NCI-H2196 (cell line): Measurements from ENCODE around the gene STUB1.
A peak's percentile ranks its signal among the peaks of the same experiment; 100 is the strongest.

Experiments
- DNase-seq: peaks from one replicate; lab custom pipeline; 2025; ENCODE audit not compliant: unreplicated experiment; lab: John Stamatoyannopoulos, UW

STUB1 gene

GRCh38 chr16:693766-694165 lies 13.6 kb downstream of the STUB1 start:
- DNase-seq: no peak

- DNase-seq: no peak
Observed at GRCh38 chr16:694187-694862, 14.1 kb downstream of the STUB1 start.

DNA sequence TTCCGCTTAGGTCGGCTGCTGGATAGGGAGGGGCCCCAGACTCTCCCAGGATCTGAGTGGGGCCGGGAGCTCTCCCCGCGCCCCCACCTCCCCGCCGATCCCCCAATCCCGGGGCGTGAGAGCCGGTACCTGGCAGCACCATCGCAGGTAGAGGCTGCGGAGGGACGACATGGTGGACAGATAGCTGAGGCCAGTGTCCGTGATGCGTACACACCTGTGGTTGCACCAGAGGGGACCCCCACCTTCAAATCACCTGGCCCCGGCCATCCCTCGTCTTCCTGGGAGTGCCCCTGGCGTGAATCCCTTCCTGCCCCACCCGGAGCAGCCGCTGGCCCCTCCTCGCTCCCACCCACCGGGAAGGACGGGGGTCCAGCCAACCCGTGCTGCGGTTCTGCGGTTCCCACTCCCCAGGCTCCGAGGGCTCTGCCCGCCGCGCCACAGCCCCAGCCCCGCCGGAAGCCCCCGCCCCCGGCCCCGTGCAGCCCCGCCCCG lies 14.7 kb downstream of the STUB1 start:
- DNase-seq: no peak

- DNase-seq: peak; percentile 96
Observed at GRCh38 chr16:695355-696089, 15.3 kb downstream of the STUB1 start.

DNA sequence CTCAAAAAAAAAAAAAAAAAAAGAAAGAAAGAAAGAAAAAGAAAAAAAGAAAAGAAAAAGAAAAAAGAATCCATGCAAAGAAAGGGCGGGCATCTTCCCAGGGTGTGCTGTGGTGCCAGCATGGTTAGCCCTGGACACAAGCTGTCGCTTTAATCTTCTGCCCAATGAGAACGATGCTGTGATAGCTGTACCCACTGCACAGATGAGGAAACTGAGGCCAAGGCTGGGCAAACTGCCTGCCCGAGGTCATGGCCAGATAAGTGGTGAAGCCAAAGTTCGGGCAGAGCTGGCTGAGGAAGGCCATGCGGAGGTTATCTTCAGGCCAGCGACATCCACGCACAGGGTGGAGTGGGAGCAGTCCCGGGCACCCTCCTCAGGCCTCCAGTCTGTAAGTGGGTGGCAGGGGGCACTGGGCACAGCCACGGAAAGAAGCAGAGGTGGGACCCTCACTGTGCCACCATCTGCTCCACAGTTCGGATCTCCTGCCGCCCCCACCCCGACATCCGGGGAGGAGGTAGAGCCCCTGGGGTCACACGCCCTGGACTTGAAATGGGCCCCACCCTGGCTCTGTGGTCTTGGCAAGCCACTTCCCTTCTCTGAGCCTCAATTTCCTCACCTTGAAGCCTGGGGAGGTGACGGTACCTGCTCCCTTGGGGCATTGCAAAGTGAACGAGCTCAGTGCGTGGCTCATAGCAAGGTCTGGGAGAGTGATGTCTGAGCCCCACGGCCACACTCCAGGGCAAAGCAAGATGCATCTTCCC lies 18.9 kb downstream of the STUB1 start:
- no peak for DNase-seq

DNA sequence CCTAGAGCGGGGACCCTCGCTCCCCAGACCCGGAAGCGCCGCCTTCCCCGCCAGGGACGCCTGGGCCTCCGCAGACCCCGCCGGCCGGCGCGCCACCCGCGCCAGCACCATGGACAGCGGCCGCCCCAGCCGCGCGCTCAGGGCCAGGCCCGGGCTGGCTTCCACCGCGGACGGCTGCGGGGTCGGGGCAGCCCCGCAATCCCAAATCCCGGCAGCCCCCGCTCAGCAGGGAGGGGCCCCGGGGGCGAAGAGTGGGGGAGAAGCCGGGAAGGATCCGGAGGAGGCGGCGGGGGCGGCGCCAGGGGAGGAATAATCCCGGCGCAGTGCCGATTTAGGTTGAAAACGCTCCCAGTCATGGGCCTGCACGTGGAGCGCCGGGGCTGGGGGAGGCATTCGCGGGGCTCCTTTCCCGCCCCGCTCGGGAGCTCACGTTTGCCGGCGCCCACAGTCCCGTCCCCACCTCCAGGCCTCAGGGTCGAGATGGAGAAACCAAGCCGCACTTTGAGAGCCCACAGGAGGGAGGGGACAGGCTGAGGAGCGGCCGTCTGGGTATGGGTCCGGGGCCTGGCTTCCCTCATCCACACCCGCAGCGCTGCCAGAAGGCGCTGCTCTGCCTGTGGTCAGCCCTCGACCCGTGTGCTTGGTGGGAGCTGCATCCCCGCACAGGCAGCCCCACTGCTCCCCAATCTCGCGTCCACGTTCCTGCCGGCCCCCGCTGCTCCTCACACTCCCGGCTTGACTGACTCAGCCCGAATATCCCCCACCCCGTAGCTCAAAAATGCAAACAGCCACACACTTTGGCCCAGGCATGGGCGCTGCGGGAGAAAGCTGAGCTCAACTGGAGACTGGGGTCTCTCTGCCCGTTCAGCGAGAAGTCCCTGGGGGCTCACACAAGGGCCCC lies 20.7 kb downstream of the STUB1 start:
- DNase-seq: no peak

DNA sequence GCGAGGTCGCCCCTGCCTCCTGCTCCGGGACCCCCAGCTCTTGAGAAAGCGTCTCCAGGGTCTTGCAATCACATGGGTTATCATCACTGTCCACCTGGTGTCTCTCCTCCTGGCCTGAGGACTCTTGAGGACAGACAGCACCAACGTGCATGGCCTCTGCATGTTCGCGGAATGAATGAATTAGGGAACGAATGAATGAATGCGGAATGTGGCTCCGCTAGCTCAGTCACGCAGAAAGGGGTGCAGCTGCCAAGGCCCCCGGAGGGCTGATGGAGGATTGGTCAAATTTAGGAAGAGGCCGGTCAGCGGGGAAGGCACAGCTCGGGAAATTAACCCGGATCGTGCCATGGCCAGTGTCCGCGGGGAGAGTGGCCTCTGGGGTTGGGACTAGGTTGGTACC lies 22.1 kb downstream of the STUB1 start:
- no peak for DNase-seq

DNA sequence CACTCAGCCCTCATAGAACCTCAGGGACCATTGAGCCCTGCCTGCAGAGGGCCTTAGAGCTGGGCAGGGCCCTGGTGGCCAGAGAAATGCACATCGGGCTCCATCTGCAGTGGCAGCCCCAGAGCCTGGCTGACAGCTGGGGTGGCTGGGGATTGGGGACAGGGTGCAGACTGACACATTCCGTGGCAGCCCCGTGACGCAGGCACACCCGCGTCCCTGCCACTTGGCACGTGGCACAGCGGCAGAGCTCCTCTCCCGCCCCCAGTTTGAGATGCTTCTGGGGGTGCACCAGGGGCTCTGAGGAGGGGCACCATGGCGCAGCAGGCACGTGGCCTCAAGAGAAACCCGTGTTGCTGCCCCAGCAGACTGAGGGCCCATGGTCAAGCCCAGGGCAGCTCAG lies 23.2 kb downstream of the STUB1 start:
- DNase-seq: no peak

- DNase-seq: no peak
Observed at GRCh38 chr16:704047-704446, 23.8 kb downstream of the STUB1 start.

GRCh38 chr16:704552-705380 lies 24.6 kb downstream of the STUB1 start:
- DNase-seq: peak; percentile 42

- DNase-seq: peak; percentile 91
Observed at GRCh38 chr16:705431-706188, 25.4 kb downstream of the STUB1 start, which contains the start of gene FBXL16. Gene FBXL16, minus strand, starts transcription at chr16:705801. Its CDS starts 8,396 bp downstream, at chr16:697405.

DNA sequence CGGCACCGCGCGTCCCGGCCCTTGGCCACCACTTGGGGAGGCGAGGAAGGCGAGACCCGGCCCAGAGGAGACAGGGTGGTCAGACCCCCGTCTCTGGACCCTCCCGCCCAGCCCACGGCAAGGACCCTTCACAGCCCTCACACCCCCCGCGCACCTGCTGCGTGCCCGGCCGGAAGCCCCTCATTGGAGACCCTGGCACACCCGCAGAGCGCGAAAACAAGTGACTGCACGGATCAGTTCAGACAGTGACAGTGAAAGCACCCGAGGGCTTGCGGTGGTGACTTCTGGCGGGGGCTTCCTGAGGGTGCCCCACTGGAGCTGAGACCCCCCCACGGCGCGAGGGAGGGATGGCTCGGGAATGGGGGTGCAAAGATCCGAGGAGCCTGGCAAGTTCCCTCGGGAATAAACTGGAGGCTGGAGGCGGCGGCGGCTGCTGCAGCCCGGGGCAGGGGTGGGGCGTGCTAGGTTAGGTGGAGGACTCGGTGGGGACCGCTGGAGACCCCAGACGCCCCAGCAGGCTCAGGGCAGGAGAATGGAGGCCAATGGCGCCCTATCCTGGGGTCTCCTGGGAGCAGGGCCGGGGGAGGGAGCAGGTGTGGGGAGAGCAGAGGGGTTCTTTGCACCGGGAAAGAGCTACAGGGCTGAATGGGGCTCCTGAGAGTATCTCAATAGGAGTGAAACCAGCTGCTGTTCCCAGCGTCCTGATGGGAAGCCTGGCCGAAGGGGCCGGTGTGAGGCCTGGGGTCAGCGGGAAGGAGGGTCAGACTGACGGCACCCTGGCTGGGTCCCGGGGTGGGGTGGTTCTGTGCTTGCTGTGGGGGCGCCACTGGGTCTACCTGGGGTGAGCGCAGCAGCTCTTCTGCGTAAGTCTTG lies 26.2 kb downstream of the STUB1 start:
- no peak for DNase-seq

- no peak for DNase-seq
Observed at GRCh38 chr16:707062-707538, 26.9 kb downstream of the STUB1 start.

DNA sequence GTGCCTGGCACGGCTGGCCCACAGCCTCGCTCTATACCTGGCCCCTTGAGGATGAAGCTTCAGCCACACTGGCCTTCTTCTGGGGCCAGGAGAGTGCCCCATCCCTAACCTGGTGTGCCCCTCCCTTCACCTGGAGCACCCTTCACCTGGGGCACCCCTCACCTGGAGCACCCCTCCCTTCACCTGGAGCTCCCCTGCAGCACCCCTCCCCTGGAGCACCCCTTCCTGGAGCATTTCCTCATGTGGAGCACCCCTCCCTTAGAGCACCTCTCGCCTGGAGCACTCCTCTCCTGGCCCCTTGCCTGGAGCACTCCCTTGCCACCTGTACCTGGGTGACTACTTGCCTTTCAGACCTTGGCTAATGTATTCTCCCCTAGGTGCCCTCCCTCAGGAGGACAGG lies 27.8 kb downstream of the STUB1 start:
- DNase-seq: no peak

GRCh38 chr16:708959-709358 lies 28.7 kb downstream of the STUB1 start:
- DNase-seq: no peak

DNA sequence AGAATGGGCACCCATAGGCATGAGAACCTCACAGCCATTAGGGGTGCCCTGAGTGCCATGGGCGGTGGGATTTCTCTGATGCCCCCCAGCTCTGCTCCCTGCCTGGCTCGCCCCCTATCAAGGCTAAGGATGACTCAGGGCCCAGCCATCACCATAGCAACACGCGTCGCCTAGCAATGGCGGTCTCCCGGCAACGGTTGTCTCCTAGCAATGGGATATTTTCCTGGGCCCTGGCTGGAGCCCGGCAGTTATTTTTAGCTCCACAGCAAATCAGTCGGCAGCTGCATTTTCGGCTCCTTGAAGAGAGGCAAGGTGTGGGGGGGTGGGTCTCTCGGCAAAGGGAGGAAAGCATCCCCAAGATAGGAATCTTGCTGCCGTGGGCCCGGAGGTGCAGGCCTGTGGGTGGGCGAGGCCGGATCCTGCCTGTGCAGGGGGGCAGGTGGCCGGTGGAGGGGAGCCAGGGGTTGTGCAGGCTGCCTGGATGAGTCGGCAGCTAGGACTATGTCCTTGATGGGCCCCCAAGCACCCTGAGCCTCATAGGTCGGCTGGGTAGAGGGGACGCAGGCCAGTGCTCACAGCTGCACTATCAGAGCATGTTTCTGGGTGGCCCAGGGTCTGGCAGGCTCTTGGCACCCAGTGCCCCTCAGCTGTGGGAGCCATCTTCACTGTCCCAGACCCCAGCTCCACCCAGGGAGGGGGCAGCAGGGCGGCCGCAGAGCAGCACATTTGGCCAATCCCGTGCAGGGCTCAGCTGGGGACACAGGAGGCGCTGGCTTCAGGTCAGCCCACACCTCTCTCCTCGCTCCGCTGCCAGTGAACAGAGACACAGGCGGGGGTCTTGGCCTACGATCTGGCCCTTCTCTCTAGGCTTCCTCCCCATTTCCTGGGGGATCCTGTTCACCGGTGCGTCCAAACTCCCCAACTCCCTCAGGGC lies 29.6 kb downstream of the STUB1 start:
- peak; percentile 94 for DNase-seq

DNA sequence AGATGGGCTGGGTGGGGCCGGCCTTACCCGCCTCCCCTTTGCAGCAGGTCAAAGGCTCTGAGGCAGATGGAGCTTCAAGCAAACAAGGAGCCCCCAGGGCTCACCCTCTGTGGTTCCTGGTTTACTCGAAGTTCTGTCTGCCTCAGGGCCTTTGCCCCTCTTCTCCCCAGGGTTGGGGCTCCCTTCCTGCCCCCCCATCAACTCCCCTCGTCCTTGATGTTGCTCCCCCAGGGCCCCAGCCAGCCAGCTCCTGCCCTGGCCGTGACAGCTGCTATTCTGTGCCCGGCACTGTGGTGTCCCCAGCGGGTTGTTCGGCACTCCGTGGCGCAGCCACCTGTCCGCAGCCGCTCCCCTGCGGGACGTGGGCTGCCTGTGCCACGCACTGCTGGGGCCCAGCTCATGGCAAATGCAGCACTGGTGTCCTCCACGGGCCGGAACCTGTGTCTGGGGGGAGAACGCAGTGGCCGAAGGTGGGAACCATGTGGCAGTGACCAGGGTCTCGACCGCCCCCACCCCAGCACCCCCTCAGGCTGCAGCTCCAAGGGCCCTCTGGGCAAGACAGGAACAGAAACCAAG lies 30.4 kb downstream of the STUB1 start:
- DNase-seq: no peak
